ENCODE measurements around the gene SYNE2.

Gene SYNE2

DNA sequence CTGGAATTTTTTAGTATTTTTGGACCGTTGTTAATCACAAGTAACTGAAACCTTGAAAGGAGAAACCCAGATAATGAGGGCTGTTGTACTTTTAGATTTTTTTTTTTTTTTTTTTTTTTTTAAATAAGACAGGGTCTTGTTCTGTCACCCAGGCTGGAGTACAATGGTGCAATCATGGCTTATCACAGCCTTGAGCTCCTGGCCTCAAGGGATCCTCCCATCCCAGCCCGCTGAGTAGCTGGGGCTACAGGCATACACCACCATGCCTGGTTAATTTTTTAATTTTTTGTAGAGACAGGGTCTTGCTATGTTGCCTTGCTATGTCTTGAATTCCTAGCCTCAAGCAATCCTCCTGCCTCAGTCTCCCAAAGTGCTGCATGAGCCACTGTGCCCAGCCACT is 211.6 kb downstream of the SYNE2 start:
- no peak for DNase-seq (ENCODE audit: low read depth in 2 of 2, low spot score in 1 of 2)

- DNase-seq (ENCODE audit: low read depth in 2 of 2, low spot score in 1 of 2), result no peak
Measured at GRCh38 chr14:64069634-64070359, 217.0 kb downstream of the SYNE2 start.

GRCh38 chr14:64074961-64075612 is 222.3 kb downstream of the SYNE2 start:
- no peak for DNase-seq (ENCODE audit: low read depth in 2 of 2, low spot score in 1 of 2)

DNA sequence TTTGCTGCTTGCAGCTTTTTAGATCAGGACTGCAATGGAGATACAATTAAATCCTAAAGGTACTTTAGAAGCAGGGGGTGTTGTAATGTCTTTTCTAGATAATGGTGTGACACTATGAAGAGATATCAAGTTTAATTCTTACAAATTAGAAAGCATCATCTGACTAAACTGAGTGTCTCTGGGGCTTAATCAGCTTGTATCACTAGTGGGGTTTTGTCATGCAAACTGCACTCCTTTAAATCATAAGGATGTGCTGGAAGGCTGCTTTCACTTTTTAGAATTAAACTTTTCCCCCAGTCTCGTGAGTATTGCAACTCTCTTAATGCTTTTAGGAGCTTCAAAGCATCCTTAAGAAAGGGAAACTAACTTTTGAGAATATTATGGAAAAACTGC is 222.8 kb downstream of the SYNE2 start:
- no peak for DNase-seq (ENCODE audit: low read depth in 2 of 2, low spot score in 1 of 2)

- no peak for DNase-seq (ENCODE audit: low read depth in 2 of 2, low spot score in 1 of 2)
Measured at GRCh38 chr14:64080452-64080851, 227.6 kb downstream of the SYNE2 start.

- DNase-seq (ENCODE audit: low read depth in 2 of 2, low spot score in 1 of 2), result no peak
Measured at GRCh38 chr14:64081174-64081746, 228.5 kb downstream of the SYNE2 start.

DNA sequence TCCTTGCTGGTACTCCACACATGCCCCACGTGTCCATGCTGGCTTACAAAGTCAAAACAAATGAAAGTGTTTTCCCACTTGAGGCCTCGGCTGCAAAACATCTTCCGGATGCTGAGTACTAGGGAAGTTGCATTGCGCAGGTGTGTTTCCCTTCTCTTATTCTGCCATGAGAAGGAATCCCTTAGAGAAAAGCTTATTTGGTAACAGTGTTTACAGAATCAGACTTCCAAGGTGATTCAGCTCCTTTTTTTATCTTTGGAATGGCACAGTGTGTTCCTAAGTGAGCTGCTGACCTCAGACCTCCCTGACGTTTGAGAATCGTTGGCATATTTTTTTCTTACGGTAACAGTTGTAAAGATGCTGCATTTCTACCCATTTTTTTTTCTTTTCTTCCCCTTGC is 230.0 kb downstream of the SYNE2 start:
- no peak for DNase-seq (ENCODE audit: low read depth in 2 of 2, low spot score in 1 of 2)

GRCh38 chr14:64088647-64088964 is 235.8 kb downstream of the SYNE2 start:
- no peak for DNase-seq (ENCODE audit: low read depth in 2 of 2, low spot score in 1 of 2)

DNA sequence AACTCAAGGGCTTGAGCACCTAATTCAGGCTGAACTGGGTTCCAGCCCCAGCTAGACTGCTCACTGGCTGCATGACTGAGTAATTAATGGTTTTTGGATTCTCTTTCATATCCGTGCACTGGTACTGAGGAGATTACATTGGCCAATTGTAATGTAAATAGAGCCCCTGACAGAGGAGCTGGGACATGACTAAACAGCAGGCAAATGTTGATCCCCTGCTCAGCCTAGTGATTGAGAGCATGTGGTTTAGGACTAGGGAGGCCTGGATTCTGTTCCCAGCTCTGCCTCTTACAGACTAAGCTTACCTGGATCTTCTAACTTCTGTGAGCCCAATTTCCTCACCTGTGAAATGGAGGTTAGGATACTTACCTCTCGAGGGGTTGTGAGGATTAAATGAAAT is 237.1 kb downstream of the SYNE2 start:
- DNase-seq (ENCODE audit: low read depth in 2 of 2, low spot score in 1 of 2), result no peak

DNA sequence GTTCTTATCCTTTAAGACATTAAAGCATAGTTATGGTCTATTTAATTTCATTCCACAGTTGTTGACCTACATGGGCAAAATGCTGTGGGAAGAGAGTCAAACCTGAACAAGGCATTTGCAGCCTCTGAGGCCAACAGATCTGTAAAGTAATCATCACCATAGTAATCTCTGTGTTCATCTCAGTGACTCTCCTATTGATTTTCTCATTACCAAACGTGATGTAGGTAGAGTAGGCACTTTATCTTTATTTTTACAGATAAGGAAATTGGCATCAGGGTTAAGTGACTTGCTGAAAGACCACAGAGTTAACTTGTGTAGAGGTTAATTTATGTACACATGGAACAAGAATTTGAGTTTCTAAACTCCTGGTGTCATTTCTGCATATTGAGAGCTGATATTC is 238.4 kb downstream of the SYNE2 start:
- no peak for DNase-seq (ENCODE audit: low read depth in 2 of 2, low spot score in 1 of 2)

DNA sequence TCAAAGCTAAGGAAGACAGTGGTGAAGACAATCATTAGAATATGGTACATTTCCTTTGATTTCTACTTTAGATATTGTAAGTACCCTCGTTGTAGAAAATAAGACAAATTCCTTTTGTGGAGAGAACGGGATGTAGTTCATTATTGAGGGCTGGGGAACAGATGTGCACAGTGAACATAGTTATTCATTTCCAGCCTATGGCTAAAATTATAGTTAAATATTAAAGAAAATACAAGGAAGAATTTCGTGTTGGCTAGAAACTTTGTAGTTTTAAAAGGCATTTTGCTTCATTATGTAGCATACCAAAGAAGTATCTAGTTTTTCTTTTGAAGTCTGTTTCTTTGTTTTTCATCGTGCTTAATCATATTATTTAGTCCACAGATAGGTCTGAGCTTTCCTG is 239.5 kb downstream of the SYNE2 start:
- DNase-seq (ENCODE audit: low read depth in 2 of 2, low spot score in 1 of 2), result no peak

GRCh38 chr14:64092940-64093339 is 240.1 kb downstream of the SYNE2 start:
- DNase-seq (ENCODE audit: low read depth in 2 of 2, low spot score in 1 of 2), result no peak

DNA sequence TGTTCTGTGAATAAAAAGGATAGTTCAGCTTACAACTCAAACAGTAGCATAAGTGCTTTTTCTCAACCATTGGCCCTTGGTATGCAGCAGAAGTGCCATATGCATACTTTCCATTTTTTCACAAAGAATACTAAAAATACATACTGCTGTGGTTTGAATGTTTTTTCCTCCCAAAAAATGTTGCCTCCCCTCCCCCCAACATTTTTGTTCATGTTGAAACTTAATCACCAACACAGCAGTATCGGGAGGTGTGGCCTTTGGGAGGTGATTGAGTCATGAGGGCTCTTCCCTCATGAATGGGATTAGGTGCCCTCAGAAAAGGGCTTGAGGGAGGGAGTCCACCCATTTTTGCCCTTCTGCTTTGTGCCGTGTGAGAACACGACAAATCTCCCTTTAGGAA is 242.8 kb downstream of the SYNE2 start:
- DNase-seq (ENCODE audit: low read depth in 2 of 2, low spot score in 1 of 2), result no peak

DNA sequence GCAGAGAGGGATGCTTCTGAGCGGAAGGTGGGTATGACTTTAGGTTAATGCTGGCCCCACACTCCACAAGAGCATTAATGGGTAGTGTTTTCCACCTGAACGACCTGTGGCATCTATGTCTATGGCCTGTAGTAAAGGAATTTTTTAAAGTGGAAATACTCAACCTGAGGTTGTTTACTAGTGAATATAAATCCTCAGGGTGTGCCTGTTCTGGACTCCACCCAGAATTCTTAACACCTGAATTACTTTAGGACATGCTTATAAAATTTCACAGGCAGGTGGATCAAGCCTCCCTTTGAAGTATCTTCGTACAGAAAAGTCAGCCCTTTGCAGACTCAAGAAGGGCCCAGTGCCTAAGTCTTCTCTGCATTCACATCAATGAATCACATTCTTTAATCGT is 245.3 kb downstream of the SYNE2 start:
- no peak for DNase-seq (ENCODE audit: low read depth in 2 of 2, low spot score in 1 of 2)

GRCh38 chr14:64107438-64107837 is 254.6 kb downstream of the SYNE2 start:
- no peak for DNase-seq (ENCODE audit: low read depth in 2 of 2, low spot score in 1 of 2)

DNA sequence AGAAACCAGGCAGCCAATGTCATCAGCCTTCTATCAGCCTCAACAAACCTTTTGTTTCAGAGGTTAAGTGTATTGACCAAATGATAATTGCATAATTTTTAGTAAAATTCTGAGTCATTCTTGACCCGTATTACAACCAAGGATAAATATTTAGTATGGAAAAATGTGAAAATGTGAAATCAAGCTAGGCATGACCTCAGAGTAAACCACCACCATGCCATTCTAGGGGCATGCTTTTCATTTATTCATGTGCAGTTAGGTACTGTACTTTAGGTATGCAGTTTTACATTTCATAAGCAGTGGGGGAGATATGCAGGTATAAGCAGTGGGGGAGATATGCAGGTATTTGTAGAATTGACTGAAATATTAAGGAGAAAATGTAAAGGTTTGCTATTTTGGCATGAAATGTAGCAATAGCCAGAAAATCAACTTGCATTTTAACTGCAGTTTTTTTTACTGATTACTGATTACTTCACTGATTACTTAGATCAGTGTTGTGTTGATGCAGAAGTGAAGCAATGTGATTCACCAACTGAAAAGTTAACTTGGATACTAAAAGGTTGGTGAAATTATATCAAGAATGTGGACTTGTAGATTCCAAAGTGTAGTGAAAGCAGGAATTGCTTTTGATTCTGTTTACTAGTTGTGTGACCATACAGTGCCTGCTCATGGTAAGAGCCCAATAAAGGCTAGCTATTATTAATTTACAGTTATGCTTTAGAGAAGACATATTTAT is 257.2 kb downstream of the SYNE2 start:
- no peak for DNase-seq (ENCODE audit: low read depth in 2 of 2, low spot score in 1 of 2)

- no peak for DNase-seq (ENCODE audit: low read depth in 2 of 2, low spot score in 1 of 2)
Measured at GRCh38 chr14:64110802-64111201, 258.0 kb downstream of the SYNE2 start.

DNA sequence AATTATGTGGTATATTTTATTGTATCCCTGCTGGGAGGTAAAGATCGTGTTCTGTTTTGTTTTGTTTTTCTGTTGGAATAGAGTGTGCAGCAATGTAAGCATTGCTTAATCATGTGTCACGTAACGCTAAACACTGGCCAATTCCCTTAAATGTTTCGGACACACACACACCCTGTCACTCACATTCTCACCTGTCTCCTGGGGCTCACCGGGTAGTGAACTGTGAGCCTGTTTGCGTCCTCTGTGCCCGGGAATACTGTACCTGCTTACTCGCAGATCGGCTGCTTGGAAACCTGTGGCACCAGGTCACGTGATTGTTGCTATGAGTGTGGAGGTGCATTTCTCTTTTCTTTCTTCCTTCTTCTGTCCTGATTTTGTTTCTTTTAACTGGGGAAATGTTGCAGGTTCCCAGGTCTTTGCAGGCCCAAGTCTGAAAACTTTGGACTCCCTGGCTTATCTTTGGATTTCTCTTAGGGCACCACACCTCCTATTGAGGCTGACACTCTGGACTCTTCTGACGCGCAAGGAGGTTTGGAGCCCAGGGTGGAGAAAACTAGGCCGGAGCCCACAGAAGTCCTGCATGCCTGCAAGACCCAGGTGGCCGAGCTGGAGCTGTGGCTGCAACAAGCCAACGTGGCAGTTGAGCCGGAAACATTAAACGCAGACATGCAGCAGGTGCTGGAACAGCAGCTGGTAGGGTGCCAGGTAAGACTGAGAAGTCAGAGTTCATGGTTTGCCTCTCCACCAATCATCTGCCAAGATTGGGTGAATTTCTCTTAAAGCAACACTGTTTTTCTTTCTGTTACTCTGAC is 260.3 kb downstream of the SYNE2 start:
- no peak for DNase-seq (ENCODE audit: low read depth in 2 of 2, low spot score in 1 of 2)

DNA sequence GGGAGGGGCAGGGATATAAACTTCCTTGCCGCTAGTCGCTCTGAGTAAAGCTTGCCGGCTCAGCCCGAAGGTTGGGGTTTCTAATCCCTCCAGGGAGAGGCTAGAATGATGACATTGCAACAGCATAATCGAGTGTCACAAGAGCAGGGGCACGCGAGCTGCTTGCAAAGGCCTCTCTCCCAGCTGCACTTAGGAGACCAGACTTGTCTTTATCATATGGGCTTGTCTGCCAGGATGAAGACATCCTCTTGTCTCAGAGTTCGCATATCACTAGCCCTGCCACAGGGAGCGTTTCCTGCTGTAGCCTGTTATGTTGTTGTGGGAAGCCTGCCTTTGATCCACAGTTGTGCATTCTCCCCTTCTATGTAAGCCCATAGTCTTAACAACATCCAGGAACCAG is 261.4 kb downstream of the SYNE2 start:
- no peak for DNase-seq (ENCODE audit: low read depth in 2 of 2, low spot score in 1 of 2)

DNA sequence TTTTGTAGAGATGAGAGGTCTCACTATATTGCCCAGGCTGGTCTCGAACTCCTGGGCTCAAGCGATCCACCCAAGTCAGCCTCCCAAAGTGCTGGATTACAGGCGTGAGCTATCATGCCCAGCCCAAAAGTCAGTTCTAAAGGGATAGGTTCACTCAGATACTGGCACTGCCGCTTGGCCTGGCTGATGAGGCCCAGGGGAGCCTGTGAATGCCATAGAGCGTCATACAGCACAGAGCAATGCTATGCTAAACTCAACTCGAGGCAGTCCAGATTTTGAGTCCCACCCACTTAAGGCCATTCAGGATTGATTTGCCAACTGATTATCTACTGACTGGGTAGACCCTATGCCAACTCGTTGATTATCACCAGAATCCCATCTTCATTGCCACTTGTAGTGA is 262.0 kb downstream of the SYNE2 start:
- DNase-seq (ENCODE audit: low read depth in 2 of 2, low spot score in 1 of 2), result no peak

DNA sequence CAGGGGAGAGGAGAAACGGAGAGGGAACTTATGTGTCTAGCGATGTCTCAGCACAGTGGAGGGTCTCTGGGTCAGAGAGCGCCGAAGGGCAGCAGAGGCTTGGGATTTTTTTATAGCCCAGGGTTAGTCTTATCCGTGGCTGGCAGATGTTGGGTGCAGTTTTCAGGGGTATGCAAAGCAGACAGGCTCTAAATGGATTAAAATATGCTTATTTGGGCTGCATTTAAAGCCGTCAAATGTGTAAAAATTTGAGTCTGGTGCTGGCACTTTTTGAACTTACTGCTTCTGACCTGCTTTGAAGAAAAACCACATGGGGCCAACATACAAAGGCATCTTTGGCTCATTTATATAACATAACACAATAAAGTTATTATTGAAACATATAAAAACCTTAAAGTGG is 262.6 kb downstream of the SYNE2 start:
- DNase-seq (ENCODE audit: low read depth in 2 of 2, low spot score in 1 of 2), result no peak

Measured in stimulated activated CD8-positive, alpha-beta memory T cell treated with anti-CD3 and anti-CD28 coated beads, Interleukin-4, amount 100 ng/mL, for 4 hours (primary cell).